GM12801 (cell line): Measurements from ENCODE around the gene ZNF236.

ENCODE experiments used
- CTCF ChIP-seq: IDR thresholded peaks from one replicate; pipeline ENCODE4 v1.5.1; 2011; ENCODE audit warnings: control low read depth; ENCODE audit not compliant: insufficient read length; ENCODE audit errors: extremely low read depth

The ZNF236 gene

GRCh38 chr18:76838182-76838581 lies 15.8 kb downstream of the ZNF236 start:
- no peak for TF ChIP-seq CTCF

GRCh38 chr18:76839086-76839794 lies 16.9 kb downstream of the ZNF236 start:
- no peak for TF ChIP-seq CTCF

- TF ChIP-seq CTCF = no peak
Measured at GRCh38 chr18:76842837-76843530, 20.6 kb downstream of the ZNF236 start.

GRCh38 chr18:76844144-76844543 lies 21.8 kb downstream of the ZNF236 start:
- TF ChIP-seq CTCF = no peak

- TF ChIP-seq CTCF = no peak
Measured at GRCh38 chr18:76844742-76845477, 22.6 kb downstream of the ZNF236 start.

- TF ChIP-seq CTCF = no peak
Measured at GRCh38 chr18:76846217-76846616, 23.9 kb downstream of the ZNF236 start.

- no peak for TF ChIP-seq CTCF
Measured at GRCh38 chr18:76847916-76848315, 25.6 kb downstream of the ZNF236 start.
